ENCODE results near the gene RGS7. TPM values are rescaled to one million over a fixed set of nuclear protein-coding genes. Genes with fewer than 3 reads are reported as not detected.

The RGS7 gene
- polyA plus RNA-seq, 1 donor (not counting 4 experiments of a cell fraction or from before 2014, with no cell fraction given), result not detected

DNA sequence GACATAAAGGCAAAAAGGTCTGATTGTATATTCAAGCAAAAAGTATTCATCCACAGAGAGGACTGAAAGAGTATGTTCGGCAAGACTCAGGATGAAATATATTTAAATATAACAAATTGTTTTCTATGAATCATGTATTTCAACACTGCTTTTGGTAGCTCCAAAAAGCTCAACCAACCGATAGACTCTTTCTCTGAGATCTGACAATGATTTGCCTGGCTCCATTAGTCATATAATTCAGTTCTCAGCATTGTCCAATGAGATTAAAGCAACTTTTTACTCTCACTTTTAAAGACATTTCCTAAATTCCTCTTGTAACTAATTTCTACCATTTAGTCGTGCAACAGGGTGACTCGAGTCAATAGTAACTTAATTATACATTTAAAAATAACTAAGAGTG, 426.0 kb downstream of the RGS7 start:
- DNase-seq (ENCODE audit: low read depth, low spot score) (no peak), FAIRE-seq (no peak)
- H3K4me1 ChIP-seq (ENCODE audit: control insufficient read depth, extremely low read depth, insufficient read depth, low read length), result no peaks in the 10 kb centered on the region
- no peaks in the 10 kb centered on the region for H3K27me3 ChIP-seq (ENCODE audit: control insufficient read depth, extremely low read depth, insufficient read depth, low read length)
- H2AFZ ChIP-seq (ENCODE audit: control insufficient read depth, low read length), result no peak overlapping the region
- no peaks in the 10 kb centered on the region for H3K79me2 ChIP-seq (ENCODE audit: control insufficient read depth, insufficient read depth, low read length)
- no peaks in the 10 kb centered on the region for H3K9me1 ChIP-seq (ENCODE audit: control insufficient read depth, extremely low read depth, insufficient read depth, low read length)
- H3K27ac ChIP-seq (ENCODE audit: control insufficient read depth, insufficient read depth, low read length), result no peak overlapping the region
- H3K4me3 ChIP-seq (ENCODE audit: control insufficient read depth in 2 of 3, extremely low read depth in 1 of 3, insufficient read depth in 2 of 3, low read depth in 1 of 3, low read length in 3 of 3), result no peak overlapping the region
- H3K9ac ChIP-seq (ENCODE audit: control insufficient read depth, extremely low read depth, insufficient read depth, low read length), result no peak overlapping the region
- no peaks in the 10 kb centered on the region for H3K9me3 ChIP-seq (ENCODE audit: control insufficient read depth, low read depth, low read length)
- H4K20me1 ChIP-seq (ENCODE audit: control insufficient read depth, extremely low read depth, insufficient read depth, low read length), result no peaks in the 10 kb centered on the region
- TF ChIP-seq EZH2 (IDR thresholded peaks at IDR 0.05; ENCODE audit: low read length) (no peak), CTCF (optimal IDR thresholded peaks at IDR 0.05 in 1 of 3, IDR thresholded peaks at IDR 0.05 in 1 of 3, conservative IDR thresholded peaks at IDR 0.05 in 1 of 3; ENCODE audit: extremely low read depth in 1 of 3, insufficient read depth in 2 of 3, low read length in 3 of 3) (no peak)
- dilution Hi-C loops (cut with MboI; ENCODE audit: extremely low pct_ligation_motif_present, low sequenced_read_pairs), result no loop called here
- no peak overlapping the region for H3K4me2 ChIP-seq (ENCODE audit: control insufficient read depth, extremely low read depth, insufficient read depth, low read depth, low read length)
- no peaks in the 10 kb centered on the region for H3K36me3 ChIP-seq (ENCODE audit: control insufficient read depth in 2 of 2, extremely low read depth in 1 of 2, insufficient read depth in 2 of 2, low read length in 2 of 2)

- Histone ChIP-seq H3K4me2 (ENCODE audit: control insufficient read depth, extremely low read depth, insufficient read depth, low read depth, low read length) (no peak overlapping the region), H3K4me3 (ENCODE audit: control insufficient read depth in 2 of 3, extremely low read depth in 1 of 3, insufficient read depth in 2 of 3, low read depth in 1 of 3, low read length in 3 of 3) (no peak overlapping the region), H3K79me2 (ENCODE audit: control insufficient read depth, insufficient read depth, low read length) (no peaks in the 10 kb centered on the region), H3K9ac (ENCODE audit: control insufficient read depth, extremely low read depth, insufficient read depth, low read length) (no peak overlapping the region), H3K36me3 (ENCODE audit: control insufficient read depth in 2 of 2, extremely low read depth in 1 of 2, insufficient read depth in 2 of 2, low read length in 2 of 2) (no peaks in the 10 kb centered on the region), H3K9me3 (ENCODE audit: control insufficient read depth, low read depth, low read length) (no peaks in the 10 kb centered on the region), H4K20me1 (ENCODE audit: control insufficient read depth, extremely low read depth, insufficient read depth, low read length) (no peaks in the 10 kb centered on the region), H3K9me1 (ENCODE audit: control insufficient read depth, extremely low read depth, insufficient read depth, low read length) (no peaks in the 10 kb centered on the region), H3K27me3 (ENCODE audit: control insufficient read depth, extremely low read depth, insufficient read depth, low read length) (no peaks in the 10 kb centered on the region), H3K27ac (ENCODE audit: control insufficient read depth, insufficient read depth, low read length) (no peak overlapping the region), H3K4me1 (ENCODE audit: control insufficient read depth, extremely low read depth, insufficient read depth, low read length) (no peaks in the 10 kb centered on the region), H2AFZ (ENCODE audit: control insufficient read depth, low read length) (no peak overlapping the region)
- TF ChIP-seq EZH2 (IDR thresholded peaks at IDR 0.05; ENCODE audit: low read length) (no peak), CTCF (optimal IDR thresholded peaks at IDR 0.05 in 1 of 3, IDR thresholded peaks at IDR 0.05 in 1 of 3, conservative IDR thresholded peaks at IDR 0.05 in 1 of 3; ENCODE audit: extremely low read depth in 1 of 3, insufficient read depth in 2 of 3, low read length in 3 of 3) (no peak)
- FAIRE-seq (no peak), DNase-seq (ENCODE audit: low read depth, low spot score) (no peak)
- dilution Hi-C loops (cut with MboI; ENCODE audit: extremely low pct_ligation_motif_present, low sequenced_read_pairs), result no loop called here
Measured at GRCh38 chr1:240928265-240928664, 428.7 kb downstream of the RGS7 start.

Data from keratinocyte (primary cell).